ENCODE measurements around the gene IL17RA. TPM values are rescaled to one million over a fixed set of nuclear protein-coding genes. Genes with fewer than 3 reads are reported as not detected.

Gene IL17RA
- total and polyA plus RNA-seq, 4 donors: 3.1 to 9.0 (median 4.4) TPM

GRCh38 chr22:17057959-17058814 is 26.6 kb upstream of the IL17RA start:
- no peak overlapping the region for H3K9ac ChIP-seq (ENCODE audit: low read depth in 1 of 2, low read length in 2 of 2)
- no peaks in the 10 kb centered on the region for H3K4me1 ChIP-seq (ENCODE audit: control insufficient read depth in 4 of 4, insufficient read depth in 4 of 4, low read length in 3 of 4)
- no peaks in the 10 kb centered on the region for H3K36me3 ChIP-seq (ENCODE audit: control insufficient read depth in 4 of 4, insufficient read depth in 3 of 4, low read depth in 1 of 4, low read length in 3 of 4)
- no peaks in the 10 kb centered on the region for H3K27me3 ChIP-seq (ENCODE audit: control insufficient read depth in 4 of 4, insufficient read depth in 4 of 4, low read length in 3 of 4)
- no peak overlapping the region for H3K27ac ChIP-seq (ENCODE audit: low read depth in 1 of 2, low read length in 2 of 2)
- peak; percentile 54 for DNase-seq (ENCODE audit: low spot score)
- TF ChIP-seq SP1 (IDR thresholded peaks at IDR 0.05) (no peak), TAF1 (conservative IDR thresholded peaks at IDR 0.05) (no peak), RXRA (IDR thresholded peaks at IDR 0.05) (no peak), RAD21 (IDR thresholded peaks at IDR 0.05) (peak; percentile 86 to 92), REST (IDR thresholded peaks at IDR 0.05) (peak; percentile 90), CTCF (IDR thresholded peaks at IDR 0.05; ENCODE audit: low read depth, low read length, missing input control) (peak; percentile 96)
- 22% methylated on average over 11 of the region's 11 CpGs for WGBS
- no peak overlapping the region for H3K4me3 ChIP-seq (ENCODE audit: low read depth in 1 of 3, low read length in 3 of 3)
- H3K9me3 ChIP-seq (ENCODE audit: control insufficient read depth in 4 of 4, low read length in 3 of 4): no peaks in the 10 kb centered on the region

GRCh38 chr22:17060126-17060525 is 24.7 kb upstream of the IL17RA start:
- Histone ChIP-seq H3K9me3 (ENCODE audit: control insufficient read depth in 4 of 4, low read length in 3 of 4) (no peaks in the 10 kb centered on the region), H3K36me3 (ENCODE audit: control insufficient read depth in 4 of 4, insufficient read depth in 3 of 4, low read depth in 1 of 4, low read length in 3 of 4) (no peaks in the 10 kb centered on the region), H3K4me3 (ENCODE audit: low read depth in 1 of 3, low read length in 3 of 3) (no peak overlapping the region), H3K27me3 (ENCODE audit: control insufficient read depth in 4 of 4, insufficient read depth in 4 of 4, low read length in 3 of 4) (no peaks in the 10 kb centered on the region), H3K4me1 (ENCODE audit: control insufficient read depth in 4 of 4, insufficient read depth in 4 of 4, low read length in 3 of 4) (no peaks in the 10 kb centered on the region), H3K27ac (ENCODE audit: low read depth in 1 of 2, low read length in 2 of 2) (no peak overlapping the region), H3K9ac (ENCODE audit: low read depth in 1 of 2, low read length in 2 of 2) (no peak overlapping the region)
- 37% methylated on average over 3 of the region's 3 CpGs for WGBS
- TF ChIP-seq REST (IDR thresholded peaks at IDR 0.05) (no peak), JUND (IDR thresholded peaks at IDR 0.05) (no peak), SP1 (IDR thresholded peaks at IDR 0.05) (no peak), NR2F2 (IDR thresholded peaks at IDR 0.05) (no peak), CTCF (IDR thresholded peaks at IDR 0.05; ENCODE audit: low read depth, low read length, missing input control) (no peak), HNF4G (IDR thresholded peaks at IDR 0.05) (no peak), TAF1 (conservative IDR thresholded peaks at IDR 0.05) (no peak)
- DNase-seq (ENCODE audit: low spot score): no peak
